Measurements from ENCODE around the gene MYMK.

The MYMK gene

DNA sequence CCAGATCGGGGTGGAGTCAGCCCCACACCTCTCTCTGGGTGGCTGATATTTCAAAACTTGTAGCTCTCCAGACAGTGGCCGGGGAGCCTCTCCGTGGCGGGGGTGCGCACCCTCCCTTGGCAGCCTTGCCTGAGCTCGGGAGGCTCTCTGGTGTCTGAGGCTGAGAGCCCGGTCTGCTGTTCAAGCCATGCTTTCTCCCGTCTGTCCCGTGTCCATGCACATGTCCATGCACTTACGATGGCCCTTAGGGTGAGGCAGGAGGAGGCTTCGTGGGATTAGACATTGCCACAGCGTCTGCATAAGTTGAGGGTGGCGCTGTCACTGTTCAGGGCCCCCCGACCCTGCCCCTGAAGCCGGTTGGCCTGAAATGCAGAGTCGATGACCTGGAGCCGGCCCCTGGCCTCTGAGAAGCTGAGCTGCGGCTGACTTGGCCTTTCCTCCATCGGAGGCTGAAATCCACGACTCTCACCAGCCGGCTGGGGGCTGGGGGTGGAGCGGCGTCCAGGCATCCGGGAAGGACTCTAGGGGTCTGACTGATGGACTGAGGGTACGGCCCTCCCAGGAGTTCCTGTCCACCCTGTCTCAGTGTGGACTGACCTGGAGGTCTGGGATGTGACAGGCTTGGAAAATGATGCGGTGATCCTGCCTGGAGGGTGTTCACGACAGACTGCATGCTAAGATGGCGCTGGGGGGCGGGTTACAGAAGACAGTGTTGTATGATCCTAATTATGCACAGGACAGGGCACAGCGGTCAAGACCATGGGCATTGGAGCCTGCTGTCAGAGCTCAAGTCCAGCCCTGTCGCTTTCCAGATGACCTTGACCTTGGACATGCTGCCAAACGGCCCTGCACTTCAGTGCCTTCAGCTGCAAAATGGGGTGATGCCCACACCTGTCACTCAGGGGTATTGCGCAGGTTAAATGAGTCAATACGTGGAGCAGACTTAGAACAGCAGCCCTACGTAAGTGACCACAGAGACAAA is 27.6 kb downstream of the MYMK start:
- in situ Hi-C loops (cut with HindIII; ENCODE audit: low sequenced_read_pairs), result no loop called here
- TF ChIP-seq, protein P1, sequence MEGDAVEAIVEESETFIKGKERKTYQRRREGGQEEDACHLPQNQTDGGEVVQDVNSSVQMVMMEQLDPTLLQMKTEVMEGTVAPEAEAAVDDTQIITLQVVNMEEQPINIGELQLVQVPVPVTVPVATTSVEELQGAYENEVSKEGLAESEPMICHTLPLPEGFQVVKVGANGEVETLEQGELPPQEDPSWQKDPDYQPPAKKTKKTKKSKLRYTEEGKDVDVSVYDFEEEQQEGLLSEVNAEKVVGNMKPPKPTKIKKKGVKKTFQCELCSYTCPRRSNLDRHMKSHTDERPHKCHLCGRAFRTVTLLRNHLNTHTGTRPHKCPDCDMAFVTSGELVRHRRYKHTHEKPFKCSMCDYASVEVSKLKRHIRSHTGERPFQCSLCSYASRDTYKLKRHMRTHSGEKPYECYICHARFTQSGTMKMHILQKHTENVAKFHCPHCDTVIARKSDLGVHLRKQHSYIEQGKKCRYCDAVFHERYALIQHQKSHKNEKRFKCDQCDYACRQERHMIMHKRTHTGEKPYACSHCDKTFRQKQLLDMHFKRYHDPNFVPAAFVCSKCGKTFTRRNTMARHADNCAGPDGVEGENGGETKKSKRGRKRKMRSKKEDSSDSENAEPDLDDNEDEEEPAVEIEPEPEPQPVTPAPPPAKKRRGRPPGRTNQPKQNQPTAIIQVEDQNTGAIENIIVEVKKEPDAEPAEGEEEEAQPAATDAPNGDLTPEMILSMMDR (IDR thresholded peaks at IDR 0.05; ENCODE audit: low read depth, low read length), result no peak

DNA sequence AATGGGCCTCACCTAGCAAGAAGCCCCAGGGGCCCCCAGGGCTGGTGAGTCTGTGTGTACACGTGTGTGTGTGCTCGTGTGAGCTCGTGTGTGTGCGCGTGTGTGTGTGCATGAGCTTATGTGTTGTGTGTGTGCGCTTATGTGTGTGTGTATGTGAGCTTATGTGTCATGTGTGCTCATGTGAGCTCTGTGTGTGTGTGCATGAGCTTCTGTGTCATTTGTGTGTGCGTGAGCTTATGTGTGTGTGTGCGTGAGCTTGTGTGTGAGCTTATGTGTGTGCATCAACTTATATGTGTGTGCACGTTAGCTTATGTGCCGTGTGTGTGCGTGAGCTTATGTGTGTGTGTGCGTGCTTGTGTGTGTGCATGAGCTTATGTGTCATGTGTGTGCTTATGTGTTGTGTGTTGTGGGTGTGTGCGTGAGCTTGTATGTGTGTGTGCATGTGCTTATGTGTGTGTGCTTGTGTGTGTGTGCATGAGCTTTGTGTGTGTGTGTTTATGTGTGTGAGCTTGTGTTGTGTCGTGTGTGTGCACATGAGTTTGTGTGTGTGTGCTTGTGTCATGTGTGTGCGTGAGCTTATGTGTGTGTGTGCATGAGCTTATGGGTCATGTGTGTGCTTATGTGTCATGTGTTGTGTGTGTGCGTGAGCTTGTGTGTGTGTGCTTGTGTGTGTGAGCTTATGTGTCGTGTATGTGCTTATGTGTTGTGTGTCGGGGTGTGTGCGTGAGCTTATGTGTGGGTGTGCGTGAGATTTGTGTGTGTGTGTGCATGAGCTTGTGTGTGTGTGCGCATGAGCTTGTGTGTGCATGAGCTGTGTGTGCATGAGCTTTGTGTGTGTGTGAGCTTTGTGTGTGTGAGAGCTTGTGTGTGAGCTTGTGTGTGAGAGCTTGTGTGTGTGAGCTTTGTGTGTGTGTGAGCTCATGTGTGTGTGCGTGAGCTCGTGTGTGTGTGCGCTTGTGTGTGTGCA is 29.1 kb downstream of the MYMK start:
- in situ Hi-C loops (cut with HindIII; ENCODE audit: low sequenced_read_pairs), result no loop called here

More for the DNA sequence above, 27.6 kb downstream of the MYMK start:
- no peak for DNase-seq (ENCODE audit: low read depth, low spot score)
- H3K4me3 ChIP-seq (ENCODE audit: low read depth, low read length), result no peak overlapping the region

DNA sequence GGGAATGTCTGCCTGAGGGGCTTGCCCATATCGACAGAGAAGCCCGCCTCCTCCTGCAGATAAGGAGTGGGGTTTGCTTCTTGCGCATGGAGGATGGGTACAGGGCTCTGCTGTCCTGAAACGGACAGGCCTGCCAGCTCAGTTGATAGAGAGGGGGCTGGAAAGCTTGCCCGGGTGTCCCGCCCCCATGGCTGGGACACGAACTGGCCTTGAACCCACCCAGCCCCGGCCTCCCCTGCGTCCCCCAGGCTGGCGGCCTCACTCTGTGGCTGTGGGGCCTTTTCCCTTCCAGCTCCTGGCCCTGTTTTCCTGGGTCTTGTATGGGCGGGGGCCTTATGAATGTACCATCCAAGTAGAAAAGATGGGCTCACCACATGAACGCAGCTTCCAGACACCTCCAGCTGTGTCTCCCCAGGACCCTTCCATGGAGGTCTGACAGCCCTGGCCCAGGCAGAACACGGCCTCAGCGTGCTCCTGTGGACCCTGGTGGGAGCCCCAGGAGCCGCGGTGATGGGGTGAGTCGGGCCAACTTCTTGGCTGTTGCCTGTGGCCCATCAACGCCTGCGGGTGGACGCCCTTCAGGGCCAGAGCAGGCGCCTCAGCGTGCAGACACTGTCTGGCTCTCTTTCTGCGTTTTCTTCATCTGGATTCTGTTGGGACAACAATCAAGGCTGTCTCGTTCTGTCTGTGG is 30.0 kb downstream of the MYMK start:
- DNase-seq (ENCODE audit: low read depth, low spot score), result no peak
- in situ Hi-C loops (cut with HindIII; ENCODE audit: low sequenced_read_pairs), result no loop called here
- TF ChIP-seq, protein P1 (IDR thresholded peaks at IDR 0.05; ENCODE audit: low read depth, low read length), result no peak
- H3K4me3 ChIP-seq (ENCODE audit: low read depth, low read length), result no peak overlapping the region

More for the DNA sequence above, 29.1 kb downstream of the MYMK start:
- no peak for DNase-seq (ENCODE audit: low read depth, low spot score)
- no peak overlapping the region for H3K4me3 ChIP-seq (ENCODE audit: low read depth, low read length)
- TF ChIP-seq, protein P1 (IDR thresholded peaks at IDR 0.05; ENCODE audit: low read depth, low read length), result no peak

DNA sequence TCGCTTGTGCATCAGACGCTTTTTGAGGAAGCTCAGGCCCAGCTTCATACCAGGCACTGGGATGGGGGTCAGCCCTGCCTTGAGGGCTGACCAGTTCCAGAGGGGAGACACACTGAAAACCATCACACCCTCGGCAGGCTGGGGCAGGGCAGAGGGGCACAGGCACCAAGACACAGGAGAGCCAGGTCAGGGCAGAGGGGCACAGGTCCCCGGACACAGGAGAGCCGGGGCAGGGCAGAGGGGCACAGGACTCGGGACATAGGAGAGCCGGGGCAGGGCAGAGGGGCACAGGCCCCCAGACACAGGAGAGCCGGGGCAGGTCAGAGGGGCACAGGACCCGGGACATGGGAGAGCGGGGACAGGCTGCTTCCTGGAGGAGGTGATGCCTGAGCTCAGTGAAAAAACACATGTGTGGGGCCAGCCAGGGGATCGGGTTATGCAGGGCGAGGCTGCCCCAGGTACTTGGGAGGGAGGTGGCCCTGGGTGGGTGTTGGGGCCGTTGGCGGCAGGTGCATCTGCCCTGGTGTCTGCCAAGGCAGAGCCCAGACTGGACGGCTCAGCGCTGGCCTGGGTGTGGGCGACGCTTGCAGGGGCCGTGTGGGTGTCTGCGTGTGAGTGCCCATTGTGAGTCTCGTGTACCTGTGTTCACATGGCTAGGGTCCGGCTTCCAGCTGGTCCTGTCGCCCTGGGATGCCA is 30.8 kb downstream of the MYMK start:
- TF ChIP-seq, protein P1 (IDR thresholded peaks at IDR 0.05; ENCODE audit: low read depth, low read length), result no peak
- DNase-seq (ENCODE audit: low read depth, low spot score), result no peak
- in situ Hi-C loops (cut with HindIII; ENCODE audit: low sequenced_read_pairs), result no loop called here
- H3K4me3 ChIP-seq (ENCODE audit: low read depth, low read length), result no peak overlapping the region

DNA sequence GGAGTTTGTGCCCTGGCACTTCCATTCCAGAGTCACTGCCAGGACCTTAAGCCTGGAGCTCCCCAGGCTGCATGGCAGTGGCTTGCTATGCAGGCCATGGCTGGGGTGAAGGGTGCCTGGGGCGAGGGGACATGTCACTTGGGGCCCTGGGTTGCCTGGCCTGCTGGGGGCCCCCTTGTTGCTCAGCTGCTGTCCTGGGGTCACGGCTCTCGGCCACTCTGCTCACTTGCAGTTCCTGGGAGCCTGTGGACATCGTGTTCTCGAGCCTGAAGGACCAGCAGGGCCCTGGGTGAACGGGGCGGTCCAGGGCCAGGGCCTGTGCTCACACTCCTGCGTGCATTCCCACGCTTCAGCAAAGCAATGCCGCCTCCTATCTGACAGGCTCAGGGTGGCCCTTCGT is 31.3 kb downstream of the MYMK start:
- in situ Hi-C loops (cut with HindIII; ENCODE audit: low sequenced_read_pairs), result no loop called here
- no peak for DNase-seq (ENCODE audit: low read depth, low spot score)
- TF ChIP-seq, protein P1 (IDR thresholded peaks at IDR 0.05; ENCODE audit: low read depth, low read length), result no peak
- no peak overlapping the region for H3K4me3 ChIP-seq (ENCODE audit: low read depth, low read length)

Measured in astrocyte of the spinal cord (primary cell).